GM19395 (cell line): ENCODE data around the gene LRRC3B.
"Not testable (repeated sequence)": the region's sequence is repeated elsewhere in the genome, so short reads cannot be mapped to it uniquely, and the experiment has no call there.

Source experiments
- ATAC-seq: cut with Tn5 transposase; IDR thresholded peaks from one replicate; pipeline ENCODE4 v1.9.1; 2021; ENCODE audit warnings: mild to moderate bottlenecking, moderate library complexity; ENCODE audit not compliant: unreplicated experiment

LRRC3B gene, protein sequence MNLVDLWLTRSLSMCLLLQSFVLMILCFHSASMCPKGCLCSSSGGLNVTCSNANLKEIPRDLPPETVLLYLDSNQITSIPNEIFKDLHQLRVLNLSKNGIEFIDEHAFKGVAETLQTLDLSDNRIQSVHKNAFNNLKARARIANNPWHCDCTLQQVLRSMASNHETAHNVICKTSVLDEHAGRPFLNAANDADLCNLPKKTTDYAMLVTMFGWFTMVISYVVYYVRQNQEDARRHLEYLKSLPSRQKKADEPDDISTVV

DNA sequence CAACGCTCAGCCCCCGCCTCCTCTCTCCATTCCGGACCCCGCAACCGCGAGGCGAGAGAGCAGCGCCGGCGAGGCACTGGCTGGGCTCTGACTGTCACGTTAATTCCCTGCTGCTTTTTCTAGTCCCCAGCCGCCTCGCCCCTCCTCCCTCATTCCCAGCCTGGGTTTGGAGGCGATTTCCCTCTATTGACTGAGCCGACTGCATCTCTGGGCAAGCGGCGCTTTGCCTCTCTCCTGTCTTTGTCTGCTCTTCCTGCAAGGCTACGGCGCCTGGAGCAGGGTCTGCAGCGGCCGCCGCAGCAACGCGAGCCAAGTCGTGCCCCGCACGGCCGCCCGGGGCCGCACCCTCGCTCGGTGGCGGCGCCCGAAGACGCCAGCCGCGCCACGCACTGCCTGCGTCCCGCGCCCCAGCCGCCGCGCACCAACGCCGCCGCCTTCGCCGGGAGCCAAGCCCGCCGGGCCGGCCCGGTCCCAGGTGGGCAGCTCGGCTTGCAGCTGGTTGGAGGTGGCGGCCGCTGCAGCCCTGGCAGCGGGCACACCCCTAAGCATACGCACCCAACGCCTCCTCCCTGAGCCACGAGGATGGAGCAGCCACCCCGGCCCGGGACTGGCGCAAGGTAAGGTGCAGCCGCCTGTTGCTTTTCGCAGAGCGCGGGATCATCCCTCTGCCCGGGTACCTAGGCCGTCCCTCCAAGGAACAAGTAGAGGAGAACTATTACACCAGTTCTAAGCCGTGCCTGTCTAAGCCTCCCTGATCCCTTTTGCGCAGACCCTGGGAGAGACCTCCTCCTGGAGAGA, at the start of gene LRRC3B:
Gene LRRC3B, plus strand, starts transcription at position 152 of the 798 bp plus-strand sequence. CDS start 86,901 bp downstream, outside the sequence.
- ATAC-seq = no peak

DNA sequence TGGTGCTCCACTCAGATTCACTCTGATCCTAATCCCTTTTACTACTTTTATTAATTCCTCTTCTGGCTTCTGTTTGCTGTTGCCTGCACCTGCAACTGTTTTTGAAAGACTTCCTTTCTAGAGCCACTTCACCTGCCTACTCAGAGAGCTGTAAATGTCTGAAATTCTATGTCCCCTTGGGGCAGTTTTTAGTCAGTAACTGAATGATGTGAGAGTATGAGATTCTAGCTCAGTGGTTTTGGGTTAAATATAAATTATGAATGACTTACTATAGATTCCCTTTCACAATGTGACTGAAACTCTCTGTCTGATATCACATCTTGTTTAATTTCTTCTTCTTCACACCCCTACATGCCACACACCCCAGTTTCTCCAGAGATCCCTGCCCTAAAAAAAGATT, 47.8 kb upstream of the LRRC3B start:
- no peak for ATAC-seq

DNA sequence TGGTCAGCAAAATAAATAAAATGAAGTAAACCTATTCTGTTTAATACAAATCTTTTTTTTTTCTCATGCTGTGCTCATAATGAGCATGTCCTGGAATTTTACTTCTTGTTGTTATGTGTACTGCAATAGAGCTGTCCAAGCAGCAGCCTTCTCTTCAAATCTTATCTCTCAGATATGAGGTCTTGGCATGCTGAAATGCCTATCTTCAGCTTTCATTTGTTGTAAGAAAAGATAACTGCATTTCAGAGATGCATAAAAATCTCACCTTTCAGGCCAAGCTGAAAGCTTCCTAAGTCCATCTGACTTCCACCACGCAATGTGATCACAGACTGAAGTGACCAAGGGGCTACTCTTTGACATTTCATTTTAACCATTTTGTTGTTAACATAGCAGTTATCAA, 43.5 kb upstream of the LRRC3B start:
- no peak for ATAC-seq

DNA sequence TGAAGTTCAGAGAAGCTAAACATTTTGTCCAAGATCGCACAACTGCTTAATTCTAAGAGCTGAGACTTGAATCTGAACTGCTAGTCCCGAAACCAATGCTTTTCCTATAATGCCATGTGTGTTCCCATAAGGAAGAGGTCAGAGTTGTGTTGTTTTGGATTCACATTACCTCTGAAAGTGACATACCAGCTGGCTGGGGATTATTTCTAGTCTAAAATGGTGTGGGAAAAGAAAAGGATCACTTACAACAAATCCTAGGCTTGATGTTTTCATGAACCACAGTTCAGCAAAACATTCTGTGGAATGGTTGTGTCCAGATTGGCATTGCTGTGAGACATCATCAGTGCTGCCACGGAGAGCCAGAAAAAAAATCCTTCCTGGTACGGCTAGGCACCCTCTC, 35.0 kb upstream of the LRRC3B start:
- ATAC-seq = no peak

DNA sequence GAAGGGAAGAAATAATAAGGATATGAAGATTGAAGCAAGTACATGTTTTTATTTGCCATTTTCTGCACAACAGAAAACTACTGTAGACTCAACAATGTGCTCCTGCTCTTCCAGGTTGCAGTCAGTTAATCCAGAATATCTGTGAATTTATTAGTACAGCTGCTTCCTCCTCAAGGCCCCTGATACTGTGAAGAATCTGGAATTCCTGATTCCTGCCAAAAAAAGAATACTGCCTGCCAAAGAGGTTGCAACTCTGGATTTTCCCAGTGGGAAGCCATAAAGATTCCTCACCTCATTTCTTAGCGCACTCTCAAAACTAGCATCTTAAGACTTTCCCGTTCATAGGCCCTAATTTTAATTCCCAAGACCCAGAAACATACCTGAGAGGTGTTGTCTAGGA, 33.6 kb upstream of the LRRC3B start:
- no peak for ATAC-seq

DNA sequence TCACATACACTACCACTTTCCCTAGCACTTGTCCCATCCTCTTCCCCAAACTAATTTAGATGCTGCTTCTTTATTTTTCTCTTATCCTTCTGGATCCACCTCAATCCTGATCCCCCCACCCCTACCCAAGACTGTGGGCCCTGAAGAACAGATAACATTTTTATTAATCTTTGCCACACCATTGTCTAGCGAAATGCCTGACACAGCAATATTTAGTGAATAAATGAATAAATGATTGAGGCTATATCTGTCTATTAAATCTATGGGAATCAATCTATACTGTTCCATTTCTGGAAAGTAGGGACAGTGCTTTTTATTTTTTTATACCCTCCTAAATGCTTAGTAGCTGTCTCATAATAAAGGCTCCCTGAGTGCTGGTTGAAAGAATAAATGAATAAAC, 32.9 kb upstream of the LRRC3B start:
- ATAC-seq = no peak

DNA sequence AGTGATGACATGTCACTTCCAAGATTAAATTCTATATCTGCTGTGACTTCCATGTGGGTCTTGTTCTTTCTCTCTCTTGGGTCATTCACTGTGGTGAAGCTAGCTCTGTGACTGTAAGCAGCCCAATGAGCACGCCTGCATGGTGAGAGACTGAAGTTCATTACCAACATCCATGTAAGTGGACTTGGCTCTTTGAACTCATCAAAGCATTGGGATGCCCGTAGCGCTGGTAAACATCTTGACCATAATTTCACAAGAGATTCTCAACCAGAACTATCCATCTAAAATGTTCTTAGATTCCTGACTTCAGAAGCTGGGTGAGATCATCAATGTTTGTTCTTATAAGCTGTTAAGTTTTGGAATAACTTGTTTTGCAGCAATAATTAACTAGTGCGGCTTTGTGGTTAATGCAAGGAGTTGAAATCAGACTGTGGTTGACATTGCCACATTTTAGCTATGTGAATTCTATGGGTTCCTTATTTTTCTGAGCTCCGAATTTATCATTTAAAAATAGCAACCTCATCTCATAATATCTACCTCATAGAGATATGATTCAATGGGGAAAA, 31.6 kb upstream of the LRRC3B start:
- no peak for ATAC-seq

DNA sequence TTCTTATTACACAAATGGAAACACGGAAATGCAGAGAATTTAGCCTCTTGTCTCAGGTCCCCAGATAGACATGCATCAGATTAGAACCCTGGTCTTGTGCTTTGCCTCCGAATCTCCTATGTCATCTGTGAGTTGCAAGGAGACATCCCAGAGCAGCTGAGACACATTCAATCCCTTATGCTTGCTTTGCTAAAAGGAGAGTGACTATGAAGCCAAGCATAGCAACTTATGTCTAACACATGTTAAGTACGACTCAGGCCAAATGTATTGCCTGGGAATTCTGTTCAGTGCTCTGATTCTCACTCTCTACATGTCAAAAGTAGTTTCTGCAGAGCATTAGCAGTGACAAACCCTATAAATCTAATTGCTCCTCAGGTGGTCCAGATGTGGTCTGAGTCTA, 30.6 kb upstream of the LRRC3B start:
- ATAC-seq = no peak

DNA sequence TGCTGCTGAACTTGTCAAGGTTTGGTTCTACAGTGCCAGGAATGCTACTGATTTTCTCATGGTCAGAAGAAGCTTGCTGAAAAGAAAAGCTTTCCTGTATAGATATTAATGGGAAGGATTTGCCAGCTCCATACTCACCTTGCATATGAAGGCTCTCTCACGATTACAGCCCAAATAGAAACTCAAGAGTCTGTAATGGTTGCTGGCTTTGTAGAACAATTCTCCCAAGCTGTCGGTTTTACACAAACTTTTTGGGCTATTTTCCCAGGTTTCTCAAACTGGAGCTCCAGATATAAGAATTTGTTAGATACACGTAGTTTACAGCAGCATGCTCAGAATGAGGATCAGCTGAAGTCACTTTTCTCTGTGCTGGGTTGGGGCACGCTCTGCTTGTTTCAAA, 30.1 kb upstream of the LRRC3B start:
- no peak for ATAC-seq

DNA sequence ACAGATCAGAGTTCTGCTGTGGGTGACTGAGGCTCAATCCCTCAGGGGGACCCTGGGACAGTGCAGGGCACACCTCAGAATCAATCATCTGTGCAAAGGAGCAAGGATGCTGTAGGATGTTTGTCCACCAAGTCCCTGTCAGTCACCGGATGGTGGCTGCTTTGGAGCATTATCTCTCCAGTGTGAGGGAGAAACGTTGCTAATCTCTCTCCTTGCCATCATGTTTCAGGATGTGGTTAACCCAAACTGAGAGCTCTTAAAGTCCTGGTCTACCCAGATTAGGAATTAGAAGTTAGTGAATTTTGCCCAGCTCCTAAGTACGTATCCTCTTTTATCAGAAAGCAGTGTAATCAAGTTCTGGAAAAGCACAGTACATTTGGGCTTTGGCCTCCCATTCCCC, 26.2 kb upstream of the LRRC3B start:
- no peak for ATAC-seq

DNA sequence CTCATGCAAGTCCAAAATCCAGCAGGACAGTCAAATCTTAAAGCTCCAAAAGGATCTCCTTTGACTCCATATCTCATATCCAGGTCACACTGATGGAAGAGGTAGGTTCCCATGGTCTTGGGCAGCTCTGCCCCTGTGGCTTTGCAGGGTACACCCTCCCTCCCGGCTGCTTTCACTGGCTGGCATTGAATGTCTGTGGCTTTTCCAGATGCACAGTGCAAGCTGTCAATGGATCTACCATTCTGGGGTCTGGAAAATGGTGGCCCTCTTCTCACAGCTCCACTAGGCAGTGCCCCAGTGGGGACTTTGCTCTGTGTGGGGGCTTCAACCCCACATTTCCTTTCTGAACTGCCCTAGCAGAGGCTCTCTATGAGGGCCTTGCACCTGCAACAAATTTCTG, 19.3 kb upstream of the LRRC3B start:
- not testable (repeated sequence) for ATAC-seq

DNA sequence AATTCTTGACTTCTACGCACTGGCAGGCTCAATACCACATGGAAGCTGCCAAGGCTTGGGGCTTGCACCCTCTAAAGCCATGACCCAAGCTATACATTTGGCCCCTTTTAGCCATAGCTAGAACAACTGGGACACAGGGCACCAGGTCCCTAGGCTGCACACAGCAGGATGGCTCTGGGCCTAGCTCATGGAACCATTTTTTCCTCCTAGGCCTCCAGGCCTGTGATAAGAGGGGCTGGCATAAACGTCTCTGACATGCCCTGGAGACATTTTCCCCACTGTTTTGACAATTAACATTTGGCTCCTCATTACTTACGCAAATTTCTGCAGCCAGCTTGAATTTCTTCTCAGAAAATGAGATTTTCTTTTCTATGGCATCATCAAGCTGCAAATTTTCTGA, 18.8 kb upstream of the LRRC3B start:
- ATAC-seq = not testable (repeated sequence)

DNA sequence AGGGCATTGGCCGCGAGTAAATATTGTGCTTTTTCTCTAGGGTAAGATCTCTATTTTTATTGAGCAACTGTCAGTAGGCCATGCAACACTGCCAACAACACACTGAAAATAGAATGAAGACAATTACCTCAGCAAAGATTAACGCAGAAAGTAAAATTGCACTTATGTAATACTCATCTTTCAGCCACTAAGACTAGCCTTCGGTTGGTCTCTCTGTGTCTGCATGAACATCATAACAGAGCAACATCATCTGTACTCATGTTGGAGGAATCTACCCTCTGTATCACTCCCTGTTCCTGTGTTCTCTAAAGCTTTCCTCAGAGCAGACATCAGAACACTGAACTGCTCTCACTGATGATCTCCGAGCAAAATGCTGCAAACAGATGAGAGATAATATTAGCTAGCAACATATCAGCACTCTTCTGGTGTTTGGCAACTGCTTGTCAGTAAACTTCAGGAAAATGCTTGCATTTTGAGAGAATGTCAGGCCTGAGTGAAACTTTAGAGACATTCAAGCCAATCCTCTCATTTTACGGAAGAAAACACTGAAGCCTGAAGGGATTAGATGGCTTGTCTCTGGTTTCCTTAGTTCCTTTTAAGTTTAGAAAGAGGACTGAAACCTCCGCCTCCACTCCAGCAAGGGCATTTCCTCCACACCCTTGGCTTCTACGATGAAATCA, 8.4 kb upstream of the LRRC3B start:
- no peak for ATAC-seq

DNA sequence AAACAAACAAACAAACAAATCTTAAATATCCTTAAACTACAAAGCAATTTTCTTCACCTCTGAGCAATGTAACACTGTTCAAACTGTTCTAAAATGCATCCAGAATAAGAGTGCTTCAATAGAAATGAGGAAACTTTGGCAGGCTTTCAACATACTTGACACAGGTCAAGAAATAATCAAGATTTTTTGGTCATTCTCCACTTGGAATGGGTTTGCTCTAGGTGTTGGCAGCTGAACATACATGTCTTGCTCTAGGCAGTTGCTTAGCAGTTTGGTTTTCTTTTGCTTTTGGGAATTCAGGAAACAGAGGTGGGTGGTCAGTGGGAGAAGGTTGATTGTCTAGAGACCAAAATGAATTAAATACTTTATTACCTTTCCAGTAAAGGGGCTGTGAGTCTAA, 1.4 kb upstream of the LRRC3B start:
- ATAC-seq = no peak

DNA sequence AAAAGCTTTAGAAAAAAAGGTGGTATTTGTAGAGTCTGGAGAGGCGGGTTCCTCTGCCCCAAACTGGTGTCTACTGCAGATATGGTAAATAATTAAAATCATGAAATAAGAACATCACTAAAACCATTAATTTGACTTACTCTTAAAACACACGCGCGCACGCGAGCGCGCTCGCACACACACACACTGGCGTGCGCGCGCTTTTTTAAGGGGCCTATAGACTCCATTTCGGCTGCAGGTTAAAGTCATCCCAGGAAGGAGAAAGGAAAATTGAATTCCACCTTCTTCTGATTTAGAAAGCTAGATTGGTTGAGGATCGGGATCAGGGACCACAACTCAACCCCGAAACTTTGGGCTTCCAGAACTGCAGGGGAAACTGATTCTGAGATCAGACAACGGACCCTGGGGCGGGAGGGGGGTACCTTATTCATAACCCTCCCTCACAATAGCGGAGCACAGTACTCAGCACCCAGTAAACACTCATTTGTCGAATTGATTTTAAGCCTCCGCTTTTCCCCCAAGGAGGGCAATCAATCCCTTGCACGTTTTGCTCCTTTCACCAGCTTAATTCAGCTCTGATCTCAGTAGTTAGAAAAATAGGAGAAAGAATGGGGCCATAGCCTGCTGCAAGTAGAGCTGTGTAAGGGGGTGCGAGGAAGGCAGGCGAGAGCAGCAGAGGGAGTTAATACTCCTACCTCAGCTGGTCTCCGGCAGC, 509 bp upstream of the LRRC3B start:
- no peak for ATAC-seq

DNA sequence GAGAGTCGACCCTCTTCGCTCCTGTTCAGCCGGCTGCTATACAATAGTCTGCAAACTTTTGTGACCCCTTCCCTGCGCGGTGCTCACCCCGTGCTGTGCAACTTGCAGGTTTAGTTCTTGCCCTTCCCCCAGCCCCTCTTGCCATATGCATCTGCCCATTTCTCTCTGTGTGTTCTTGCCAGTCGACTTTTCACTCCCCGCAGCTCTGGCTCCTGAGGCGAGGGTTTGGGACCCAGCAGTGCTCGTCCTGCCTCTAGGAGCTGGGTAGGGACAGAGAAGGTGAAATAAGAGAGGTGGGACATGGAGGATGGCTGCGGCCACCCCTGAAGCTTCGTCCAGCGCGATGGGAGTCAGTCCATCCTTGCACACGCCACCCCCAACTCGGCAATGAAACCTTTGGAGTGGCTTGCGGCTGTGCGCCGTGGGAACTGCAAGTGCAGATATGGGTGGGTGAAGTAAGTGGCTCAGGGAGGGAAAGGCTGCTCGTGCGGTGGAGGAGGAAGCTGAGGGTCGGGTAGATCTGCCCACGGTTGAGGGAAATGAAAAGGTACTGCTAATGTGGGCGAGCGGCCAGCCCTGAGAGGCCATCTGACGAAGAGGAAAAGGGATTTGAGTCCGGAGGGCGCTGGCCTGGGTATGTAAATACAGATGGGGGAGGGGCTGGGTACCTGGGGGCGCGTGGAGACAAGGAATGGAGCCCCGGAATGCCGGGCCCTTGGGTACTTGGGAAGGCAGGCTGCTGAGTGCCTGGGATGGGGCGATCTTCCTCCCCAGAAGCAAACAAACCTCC, 1.0 kb downstream of the LRRC3B start:
- ATAC-seq = no peak

DNA sequence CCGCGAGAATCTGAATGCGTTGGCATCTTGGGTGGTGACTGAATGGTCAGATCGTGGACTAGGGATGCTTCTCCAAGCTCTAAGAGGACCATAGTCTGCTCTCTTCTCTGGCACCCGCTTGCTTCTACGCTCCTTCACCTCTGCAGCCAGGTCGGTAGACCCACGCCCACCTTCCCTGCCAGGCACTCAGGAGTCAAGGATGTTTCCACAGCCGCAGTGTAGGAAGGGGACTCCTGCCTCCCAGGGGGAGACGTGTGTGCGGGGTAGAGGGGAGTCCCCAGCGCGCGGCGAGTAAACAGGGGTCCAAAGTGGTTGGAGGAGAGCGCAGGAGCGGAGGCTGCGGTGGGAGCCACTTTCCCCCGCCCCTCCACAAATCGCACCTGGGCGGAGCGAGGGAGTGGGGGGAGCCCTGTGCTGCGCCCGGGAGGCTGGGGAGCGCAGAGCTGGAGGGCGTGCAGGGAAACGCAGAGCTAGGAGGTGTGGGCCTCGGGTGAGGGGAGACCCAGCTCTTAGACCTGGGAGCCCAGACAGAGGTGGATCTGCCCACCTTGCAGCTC, 1.7 kb downstream of the LRRC3B start:
- no peak for ATAC-seq

DNA sequence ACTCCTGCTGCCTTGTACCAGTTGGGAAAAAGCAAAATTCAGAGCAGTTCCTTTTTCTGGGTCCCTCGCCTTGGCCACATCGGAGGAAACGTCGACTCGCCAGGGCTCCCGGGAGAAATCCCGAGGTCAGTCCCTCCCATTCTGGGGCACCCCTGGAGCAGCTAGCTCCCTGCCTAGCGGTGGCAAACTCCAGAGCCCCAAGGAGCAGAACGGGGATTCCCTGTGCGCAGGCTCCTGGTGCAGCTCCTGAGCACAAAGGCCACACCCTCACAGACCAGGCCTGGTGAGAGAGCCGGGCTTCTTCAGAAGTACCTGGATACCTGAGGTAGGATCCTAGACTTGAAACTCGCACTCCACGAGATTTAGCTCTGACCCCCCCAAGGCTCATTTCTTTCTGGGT, 2.6 kb downstream of the LRRC3B start:
- ATAC-seq = no peak

DNA sequence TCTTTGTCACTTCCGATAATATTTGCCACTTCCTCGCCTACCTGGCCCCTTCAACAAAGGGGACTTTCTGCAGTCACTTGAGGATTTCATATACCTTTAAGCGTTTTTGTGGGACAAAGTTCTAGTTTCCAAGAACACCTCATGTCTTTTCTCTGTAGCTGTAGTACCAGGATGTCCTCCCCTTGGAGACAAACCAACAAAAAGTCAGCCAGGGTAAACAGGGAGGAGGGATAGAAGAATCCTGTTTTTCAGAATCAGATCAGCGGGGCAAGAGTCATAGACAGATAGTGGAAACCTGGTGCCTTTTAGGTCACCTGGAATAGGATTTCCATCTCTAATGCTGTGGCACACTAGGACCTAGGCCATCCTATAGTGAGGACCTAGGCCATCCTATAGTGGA, 4.5 kb downstream of the LRRC3B start:
- no peak for ATAC-seq

DNA sequence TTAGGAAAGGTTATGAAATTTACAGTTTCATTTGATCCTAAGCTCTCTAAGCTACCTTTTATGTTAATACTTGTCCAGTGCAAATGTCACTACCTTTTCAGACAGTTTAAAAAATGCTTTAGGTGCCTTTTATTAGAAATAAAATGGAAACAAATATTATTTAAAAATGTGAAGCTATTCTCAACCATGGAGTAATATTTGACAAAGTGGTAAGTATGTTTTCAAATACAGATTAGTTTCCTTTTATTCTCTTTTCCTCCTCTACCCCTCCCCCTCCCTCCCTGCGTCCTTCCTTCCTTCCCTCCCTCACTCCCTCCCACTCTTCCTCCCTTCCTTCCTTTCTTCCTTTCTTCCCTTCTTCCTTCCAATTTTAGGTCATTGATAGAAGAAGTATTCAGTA, 6.3 kb downstream of the LRRC3B start:
- ATAC-seq = no peak
